ENCODE results near the gene TRPM8.
"Not testable (repeated sequence)": the region's sequence is repeated elsewhere in the genome, so short reads cannot be mapped to it uniquely, and the experiment has no call there.

Gene TRPM8

GRCh38 chr2:233938676-233939370 is 21.6 kb downstream of the TRPM8 start:
- peak; percentile 5 for DNase-seq

- no peak for DNase-seq
Observed at GRCh38 chr2:233940376-233941276, 23.5 kb downstream of the TRPM8 start.

GRCh38 chr2:233942731-233943130 is 25.6 kb downstream of the TRPM8 start:
- DNase-seq = no peak

- DNase-seq = no peak
Observed at GRCh38 chr2:233944269-233944668, 27.1 kb downstream of the TRPM8 start.

- DNase-seq = no peak
Observed at GRCh38 chr2:233944722-233945121, 27.5 kb downstream of the TRPM8 start.

- DNase-seq = no peak
Observed at GRCh38 chr2:233945146-233945545, 28.0 kb downstream of the TRPM8 start.

- DNase-seq = no peak
Observed at GRCh38 chr2:233950078-233950825, 33.1 kb downstream of the TRPM8 start.

GRCh38 chr2:233952335-233952734 is 35.2 kb downstream of the TRPM8 start:
- DNase-seq = no peak

- DNase-seq = no peak
Observed at GRCh38 chr2:233953087-233953801, 36.1 kb downstream of the TRPM8 start.

GRCh38 chr2:233960203-233960602 is 43.0 kb downstream of the TRPM8 start:
- DNase-seq = no peak

GRCh38 chr2:233961905-233962304 is 44.7 kb downstream of the TRPM8 start:
- no peak for DNase-seq

- no peak for DNase-seq
Observed at GRCh38 chr2:233964581-233964980, 47.4 kb downstream of the TRPM8 start.

- no peak for DNase-seq
Observed at GRCh38 chr2:233965032-233965603, 47.9 kb downstream of the TRPM8 start.

- not testable (repeated sequence) for DNase-seq
Observed at GRCh38 chr2:233965646-233966045, 48.5 kb downstream of the TRPM8 start.

GRCh38 chr2:233966388-233966787 is 49.2 kb downstream of the TRPM8 start:
- DNase-seq = no peak

- DNase-seq = no peak
Observed at GRCh38 chr2:233967164-233967563, 50.0 kb downstream of the TRPM8 start.

GRCh38 chr2:233968556-233968955 is 51.4 kb downstream of the TRPM8 start:
- DNase-seq = no peak

GRCh38 chr2:233972460-233972859 is 55.3 kb downstream of the TRPM8 start:
- not testable (repeated sequence) for DNase-seq

- no peak for DNase-seq
Observed at GRCh38 chr2:233972941-233973575, 55.9 kb downstream of the TRPM8 start.

- no peak for DNase-seq
Observed at GRCh38 chr2:233973786-233974185, 56.6 kb downstream of the TRPM8 start.

GRCh38 chr2:233974530-233975071 is 57.4 kb downstream of the TRPM8 start:
- no peak for DNase-seq

GRCh38 chr2:233976087-233976486 is 58.9 kb downstream of the TRPM8 start:
- DNase-seq = no peak
